Posterior vena cava (tissue), 2 donors: ENCODE data around the gene DHX29. TPM values are rescaled to one million over a fixed set of nuclear protein-coding genes. Genes with fewer than 3 reads are reported as not detected.

ENCODE experiments used
- DNase-seq: peaks from one replicate; pipeline ENCODE4 v3.0.0-alpha.2; 2020; ENCODE audit warnings: low spot score
- intact Hi-C, 2 donors: fragments of 100-400 bp; cut with DNase I; formaldehyde crosslinking; loops; one replicate each; pipeline versions ENCODE4 v1.14.1 to v1.14.2; 2022 to 2023
- total RNA-seq, 2 donors: library from RNA; stranded (reverse); fragmentation: NEBNext Ultra II Directional; extraction: Animal tissue kit (Norgen Biotek cat#: 25700); gene quantifications; one replicate each; pipeline ENCODE4 v1.2.1, GENCODE V29; 2021
- donor health status: DM: yes; HTN: yes; CAD: no.
- donor health status: DM: yes; HTN: yes; CAD: no.

The DHX29 gene
- total RNA-seq, 2 donors from 2014 or later, result 23.1 to 34.0 TPM

DNA sequence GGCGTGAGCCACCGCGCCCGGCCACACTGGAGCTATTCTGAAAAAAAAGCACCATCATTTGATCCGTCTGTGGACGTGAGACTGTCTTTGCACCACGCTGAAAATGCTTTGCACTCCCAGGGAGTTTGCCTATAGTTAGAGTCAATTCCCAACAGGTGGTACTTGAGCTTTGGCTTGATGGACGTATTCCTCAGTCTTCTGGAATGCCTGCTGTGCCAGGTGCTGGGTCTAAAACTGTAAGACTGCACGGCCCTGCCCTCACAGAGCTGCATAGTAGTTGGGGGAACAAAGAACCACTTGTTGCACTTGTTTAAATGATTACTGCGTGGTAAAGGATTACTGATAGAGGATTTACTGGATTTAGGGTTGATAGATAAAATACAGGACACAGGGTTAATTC, 70.7 kb downstream of the DHX29 start:
- intact Hi-C loops, result loop anchor here in 1 of 2 donors (5.0 kb wide), 1 partner anchor 1444 kb away; no protein-coding TSS in a partner anchor
- DNase-seq, result no peak

DNA sequence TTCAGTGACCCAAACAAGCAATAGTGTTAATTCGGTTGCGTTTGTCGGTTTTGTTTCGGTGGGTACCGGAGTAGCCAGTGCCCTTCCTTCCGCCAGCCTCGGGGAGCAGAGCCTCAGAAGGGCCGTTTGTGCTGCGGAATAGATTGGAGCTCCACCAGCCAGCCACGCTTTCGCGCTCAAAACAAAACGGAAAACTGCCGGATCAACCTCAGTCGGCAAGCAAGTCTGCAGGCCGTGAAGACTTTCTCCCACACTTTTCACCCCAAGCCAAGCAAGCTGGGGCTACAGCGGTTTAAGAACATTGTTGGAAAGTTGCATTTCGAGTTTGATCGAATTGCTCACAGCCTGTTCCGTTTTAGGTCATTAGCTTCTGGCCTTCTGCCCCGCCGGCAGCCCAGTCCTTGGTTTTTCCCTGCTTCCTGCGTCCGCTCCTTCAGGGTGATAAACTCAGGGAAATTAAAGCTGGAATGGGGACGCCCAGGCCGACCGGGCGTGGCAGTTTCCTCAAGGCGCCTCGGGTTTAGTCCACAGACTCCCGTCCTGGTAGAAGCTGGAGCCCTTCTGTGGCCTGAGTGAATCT, 73.3 kb downstream of the DHX29 start:
- intact Hi-C loops, result no loop called here
- no peak for DNase-seq

GRCh38 chr5:55232985-55233928, 74.2 kb downstream of the DHX29 start, which contains the start of gene CCNO:
Gene CCNO, minus strand, starts transcription at chr5:55233608. Its CDS starts 85 bp downstream, at chr5:55233523.
- intact Hi-C loops, result no loop called here
- peak; percentile 88 for DNase-seq

GRCh38 chr5:55232271-55232984, 75.1 kb downstream of the DHX29 start:
- intact Hi-C loops, result no loop called here
- DNase-seq, result no peak

DNA sequence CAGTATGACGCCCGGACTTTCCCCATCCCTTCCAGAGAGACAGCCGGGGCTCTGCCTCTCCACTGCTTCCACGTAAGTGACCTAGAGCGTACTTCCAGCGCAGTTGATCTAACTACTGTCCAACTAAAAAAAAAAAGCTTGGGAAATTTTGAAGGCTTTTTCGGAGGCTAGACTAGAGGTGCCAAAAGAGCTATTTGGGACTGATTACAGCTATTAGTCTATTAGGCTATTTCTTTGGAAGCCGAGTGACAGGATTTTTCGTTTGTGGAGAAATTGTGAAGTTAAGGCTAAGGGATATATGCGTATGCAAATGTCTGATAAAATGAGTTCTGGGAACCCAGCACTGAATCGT, 75.6 kb downstream of the DHX29 start:
- intact Hi-C loops, result no loop called here

DNA sequence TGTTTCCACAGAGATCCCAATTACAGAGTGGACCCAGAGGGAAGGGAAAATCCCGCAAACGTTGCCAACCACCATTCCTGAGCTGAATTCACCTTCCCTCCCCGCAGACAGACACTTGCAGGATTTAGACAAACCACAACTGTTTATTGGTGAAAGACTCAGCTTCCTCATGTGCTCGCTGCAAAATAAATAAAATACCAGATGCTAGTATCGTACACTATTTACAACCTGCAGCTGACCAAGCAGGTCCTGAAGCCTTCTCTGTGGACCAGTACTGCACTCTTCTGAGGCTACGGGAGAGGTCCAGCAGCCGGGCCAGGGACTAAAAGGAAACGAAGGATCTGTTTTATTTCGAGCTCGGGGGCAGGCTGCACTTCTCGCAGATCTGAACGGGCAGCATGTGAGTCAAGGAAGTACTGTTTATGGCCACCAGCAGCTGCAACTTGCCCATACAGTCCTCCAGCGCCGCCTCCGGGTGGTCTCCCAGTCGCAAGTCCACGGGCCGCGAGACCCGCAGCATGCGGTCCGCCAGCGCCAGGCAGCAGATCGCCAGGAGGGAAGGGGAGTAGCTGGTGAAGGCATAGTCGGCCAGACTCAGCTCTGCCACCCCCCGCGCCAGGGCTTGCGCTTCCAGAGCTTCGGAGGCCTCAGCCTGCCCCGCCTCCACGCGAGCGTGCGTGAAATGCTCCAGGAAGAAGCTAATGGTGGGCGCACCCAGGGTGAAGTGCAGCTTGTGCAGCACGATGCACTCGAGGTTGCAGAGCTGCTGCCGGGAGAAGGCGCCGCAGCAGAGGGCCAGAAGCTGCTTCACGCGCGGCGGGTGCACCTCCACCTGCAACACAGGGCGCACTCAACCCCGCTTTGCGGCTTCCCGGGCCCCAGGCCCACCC, 76.2 kb downstream of the DHX29 start:
- intact Hi-C loops, result no loop called here
- peak; percentile 83 for DNase-seq

More for the DNA sequence above, 75.6 kb downstream of the DHX29 start:
- DNase-seq, result no peak

- DNase-seq, result no peak
- intact Hi-C loops, result no loop called here
These were observed 77.3 kb downstream of the DHX29 start for GRCh38 chr5:55230086-55230629.

DNA sequence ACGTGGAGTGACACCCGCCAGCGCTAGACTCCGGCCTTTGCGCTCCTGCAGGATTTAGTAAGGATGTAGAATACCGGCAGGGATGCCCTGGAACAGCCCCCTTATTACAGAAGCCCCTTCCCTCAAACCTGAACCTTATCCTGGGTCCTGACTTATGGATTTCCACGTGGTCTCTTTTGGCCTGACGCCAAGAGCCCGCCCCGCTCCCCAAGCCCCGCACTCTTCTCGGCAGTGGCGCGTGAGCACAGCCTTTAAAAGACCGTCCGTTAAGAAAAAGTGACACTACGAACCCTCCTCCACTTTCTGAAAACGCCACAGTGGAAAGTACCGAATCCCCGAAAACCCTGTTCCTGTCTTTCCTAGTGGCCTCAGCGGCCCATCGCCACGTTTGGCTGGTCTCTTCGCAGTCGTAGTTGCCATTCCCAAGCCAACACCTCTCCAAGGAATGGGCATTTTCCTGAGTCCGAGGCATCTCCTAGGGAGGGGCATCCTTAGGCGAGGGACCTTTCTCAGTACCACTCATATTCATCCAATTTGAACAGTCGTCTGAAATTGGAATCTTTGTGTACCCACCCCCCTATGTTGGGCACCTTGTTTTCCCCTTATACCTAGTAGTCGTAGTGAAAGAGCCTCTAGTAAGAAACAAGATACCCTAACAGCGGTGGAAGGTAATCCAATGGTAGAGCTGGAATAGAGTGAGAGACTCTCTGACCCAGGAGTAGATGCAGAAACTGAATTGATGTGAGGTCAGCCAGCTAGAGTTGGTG, 79.6 kb downstream of the DHX29 start:
- intact Hi-C loops, result no loop called here
- no peak for DNase-seq

- DNase-seq, result no peak
- intact Hi-C loops, result no loop called here
These were observed 80.4 kb downstream of the DHX29 start, which contains the start of gene MCIDAS for GRCh38 chr5:55226934-55227663. Gene MCIDAS, minus strand, starts transcription at chr5:55227315. Its CDS starts 177 bp downstream, at chr5:55227138.

GRCh38 chr5:55226027-55226933, 81.2 kb downstream of the DHX29 start:
- no peak for DNase-seq
- intact Hi-C loops, result no loop called here

GRCh38 chr5:55225346-55225745, 82.1 kb downstream of the DHX29 start:
- intact Hi-C loops, result no loop called here
- DNase-seq, result no peak

- no peak for DNase-seq
- intact Hi-C loops, result no loop called here
These were observed 83.7 kb downstream of the DHX29 start for GRCh38 chr5:55223812-55224240.

GRCh38 chr5:55222985-55223811, 84.3 kb downstream of the DHX29 start:
- intact Hi-C loops, result no loop called here
- no peak for DNase-seq

DNA sequence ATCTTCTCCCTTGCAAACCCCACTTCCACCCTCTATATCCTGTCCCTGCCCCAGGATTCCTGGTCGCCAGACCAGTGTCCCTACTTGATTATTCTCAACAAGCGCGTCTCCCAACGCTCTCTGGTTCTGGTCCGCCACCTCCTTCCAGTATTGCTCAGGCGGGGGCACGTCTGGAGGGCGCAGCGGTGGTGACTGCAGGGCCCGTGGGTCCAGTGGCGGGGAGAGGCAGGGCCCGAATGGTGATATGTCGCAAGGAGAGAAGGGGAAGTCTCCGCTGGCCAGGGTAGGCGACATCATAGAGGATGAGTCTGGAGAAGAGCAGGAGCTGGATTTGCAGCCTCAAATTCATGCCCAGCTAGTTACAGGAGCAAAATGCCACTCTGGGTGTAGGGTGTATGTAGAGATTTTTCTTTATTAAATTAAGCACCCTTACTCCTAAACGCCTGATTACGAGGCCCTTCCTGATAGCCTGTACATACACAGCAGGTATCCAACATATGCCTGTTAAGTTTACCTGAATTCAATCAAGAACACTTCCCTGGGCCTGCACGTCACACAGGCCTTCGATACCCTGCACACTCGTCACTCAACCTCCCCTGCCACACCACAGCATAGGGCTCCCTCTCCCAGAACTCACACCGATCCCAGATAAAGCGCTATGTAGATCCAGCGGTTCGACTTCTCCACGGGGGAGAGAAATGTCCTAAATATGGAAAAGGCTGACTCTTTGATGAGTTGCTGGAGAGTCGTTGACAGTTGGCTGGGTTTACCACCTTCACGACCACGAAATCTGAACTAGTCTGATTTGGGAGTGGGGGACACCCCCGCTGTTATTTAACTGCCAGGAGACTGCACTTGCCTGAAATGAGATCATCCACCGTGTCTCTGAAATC, 85.2 kb downstream of the DHX29 start:
- intact Hi-C loops, result no loop called here
- DNase-seq, result no peak
